ENCODE results near the gene FLVCR1. TPM values are rescaled to one million over a fixed set of nuclear protein-coding genes. Genes with fewer than 3 reads are reported as not detected.
A peak's percentile ranks its signal among the peaks of the same experiment; 100 is the strongest.
"Not testable (repeated sequence)": the region's sequence is repeated elsewhere in the genome, so short reads cannot be mapped to it uniquely, and the experiment has no call there.

FLVCR1 gene
- total RNA-seq, 1 donor from 2014 or later = 11.3 TPM

DNA sequence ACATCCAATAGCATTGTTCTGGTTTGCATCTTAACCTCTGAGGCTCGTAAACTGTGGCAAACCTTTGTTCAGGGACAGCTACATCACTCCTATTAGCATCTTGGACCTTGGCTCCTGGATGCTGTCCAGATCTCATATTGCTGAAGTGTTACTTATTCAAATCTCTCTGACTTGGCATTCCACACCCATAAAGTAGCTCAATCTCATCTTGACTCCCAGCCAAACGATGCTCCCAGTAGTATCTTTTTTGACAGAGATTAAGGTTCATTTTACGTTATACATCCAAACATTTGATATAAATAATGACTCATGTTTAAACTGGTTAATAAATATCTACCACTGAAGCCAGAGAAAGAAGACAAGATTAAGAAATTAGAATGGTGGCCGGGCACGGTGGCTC, 4.4 kb upstream of the FLVCR1 start:
- no peak overlapping the region for H3K4me3 ChIP-seq
- no peak for ATAC-seq
- H3K27me3 ChIP-seq = no peaks in the 10 kb centered on the region
- intact Hi-C loops (cut with DNase I) = no loop called here
- H3K4me1 ChIP-seq = peaks cover 6% of the 10 kb centered on the region
- no peaks in the 10 kb centered on the region for H3K9me3 ChIP-seq
- TF ChIP-seq, protein P1, sequence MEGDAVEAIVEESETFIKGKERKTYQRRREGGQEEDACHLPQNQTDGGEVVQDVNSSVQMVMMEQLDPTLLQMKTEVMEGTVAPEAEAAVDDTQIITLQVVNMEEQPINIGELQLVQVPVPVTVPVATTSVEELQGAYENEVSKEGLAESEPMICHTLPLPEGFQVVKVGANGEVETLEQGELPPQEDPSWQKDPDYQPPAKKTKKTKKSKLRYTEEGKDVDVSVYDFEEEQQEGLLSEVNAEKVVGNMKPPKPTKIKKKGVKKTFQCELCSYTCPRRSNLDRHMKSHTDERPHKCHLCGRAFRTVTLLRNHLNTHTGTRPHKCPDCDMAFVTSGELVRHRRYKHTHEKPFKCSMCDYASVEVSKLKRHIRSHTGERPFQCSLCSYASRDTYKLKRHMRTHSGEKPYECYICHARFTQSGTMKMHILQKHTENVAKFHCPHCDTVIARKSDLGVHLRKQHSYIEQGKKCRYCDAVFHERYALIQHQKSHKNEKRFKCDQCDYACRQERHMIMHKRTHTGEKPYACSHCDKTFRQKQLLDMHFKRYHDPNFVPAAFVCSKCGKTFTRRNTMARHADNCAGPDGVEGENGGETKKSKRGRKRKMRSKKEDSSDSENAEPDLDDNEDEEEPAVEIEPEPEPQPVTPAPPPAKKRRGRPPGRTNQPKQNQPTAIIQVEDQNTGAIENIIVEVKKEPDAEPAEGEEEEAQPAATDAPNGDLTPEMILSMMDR (IDR thresholded peaks at IDR 0.05) = no peak
- H3K36me3 ChIP-seq = no peaks in the 10 kb centered on the region
- DNase-seq = no peak
- no peak overlapping the region for H3K27ac ChIP-seq

DNA sequence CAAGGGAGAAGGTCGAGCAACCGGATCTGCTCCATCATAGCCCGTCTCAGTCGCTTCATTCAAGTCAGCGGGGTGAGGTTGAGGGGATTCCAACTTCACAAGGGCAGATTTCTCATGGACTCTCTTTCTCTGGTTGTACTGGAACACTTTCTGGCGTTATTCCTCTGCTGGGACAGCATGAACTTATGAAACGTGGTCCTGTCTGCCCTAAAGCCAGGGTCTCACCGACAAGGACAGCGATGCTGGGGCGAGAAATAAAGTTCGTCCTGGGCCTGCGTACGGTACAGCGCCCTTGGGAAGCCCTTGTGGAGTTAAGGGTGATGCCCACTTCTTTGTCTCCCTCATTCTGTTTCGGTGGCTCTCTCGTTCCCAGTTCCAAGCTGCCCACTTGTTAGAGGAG, 1.3 kb upstream of the FLVCR1 start:
- Histone ChIP-seq H3K4me3 (peak overlapping the region; percentile 83), H3K4me1 (peaks cover 21% of the 10 kb centered on the region), H3K9me3 (no peaks in the 10 kb centered on the region), H3K27me3 (no peaks in the 10 kb centered on the region), H3K36me3 (no peaks in the 10 kb centered on the region), H3K27ac (no peak overlapping the region)
- DNase-seq = no peak
- ATAC-seq = no peak
- intact Hi-C loops (cut with DNase I) = no loop called here
- TF ChIP-seq, protein P1 (IDR thresholded peaks at IDR 0.05) = no peak

DNA sequence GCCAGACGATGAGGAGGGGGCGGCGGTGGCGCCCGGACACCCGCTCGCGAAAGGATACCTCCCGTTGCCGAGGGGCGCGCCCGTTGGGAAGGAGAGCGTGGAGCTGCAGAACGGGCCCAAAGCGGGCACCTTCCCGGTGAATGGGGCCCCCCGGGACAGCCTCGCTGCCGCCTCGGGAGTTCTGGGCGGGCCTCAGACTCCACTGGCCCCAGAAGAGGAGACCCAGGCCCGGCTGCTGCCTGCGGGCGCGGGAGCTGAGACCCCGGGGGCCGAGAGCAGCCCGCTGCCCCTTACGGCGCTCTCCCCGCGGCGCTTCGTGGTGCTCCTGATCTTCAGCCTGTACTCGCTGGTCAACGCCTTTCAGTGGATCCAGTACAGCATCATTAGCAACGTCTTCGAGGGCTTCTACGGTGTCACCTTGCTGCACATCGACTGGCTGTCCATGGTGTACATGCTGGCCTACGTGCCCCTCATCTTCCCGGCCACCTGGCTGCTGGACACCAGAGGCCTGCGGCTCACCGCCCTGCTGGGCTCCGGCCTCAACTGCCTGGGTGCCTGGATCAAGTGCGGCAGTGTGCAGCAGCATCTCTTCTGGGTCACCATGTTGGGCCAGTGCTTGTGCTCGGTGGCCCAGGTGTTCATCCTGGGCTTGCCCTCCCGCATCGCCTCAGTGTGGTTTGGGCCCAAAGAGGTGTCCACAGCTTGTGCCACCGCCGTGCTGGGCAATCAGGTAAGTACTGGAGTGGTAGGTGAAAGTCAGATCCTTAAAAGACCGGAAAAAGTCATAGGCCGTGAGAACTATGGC, 588 bp downstream of the FLVCR1 start:
- Histone ChIP-seq H3K36me3 (no peaks in the 10 kb centered on the region), H3K27ac (peak overlapping the region; percentile 89)
- intact Hi-C loops (cut with DNase I) = no loop called here

DNA sequence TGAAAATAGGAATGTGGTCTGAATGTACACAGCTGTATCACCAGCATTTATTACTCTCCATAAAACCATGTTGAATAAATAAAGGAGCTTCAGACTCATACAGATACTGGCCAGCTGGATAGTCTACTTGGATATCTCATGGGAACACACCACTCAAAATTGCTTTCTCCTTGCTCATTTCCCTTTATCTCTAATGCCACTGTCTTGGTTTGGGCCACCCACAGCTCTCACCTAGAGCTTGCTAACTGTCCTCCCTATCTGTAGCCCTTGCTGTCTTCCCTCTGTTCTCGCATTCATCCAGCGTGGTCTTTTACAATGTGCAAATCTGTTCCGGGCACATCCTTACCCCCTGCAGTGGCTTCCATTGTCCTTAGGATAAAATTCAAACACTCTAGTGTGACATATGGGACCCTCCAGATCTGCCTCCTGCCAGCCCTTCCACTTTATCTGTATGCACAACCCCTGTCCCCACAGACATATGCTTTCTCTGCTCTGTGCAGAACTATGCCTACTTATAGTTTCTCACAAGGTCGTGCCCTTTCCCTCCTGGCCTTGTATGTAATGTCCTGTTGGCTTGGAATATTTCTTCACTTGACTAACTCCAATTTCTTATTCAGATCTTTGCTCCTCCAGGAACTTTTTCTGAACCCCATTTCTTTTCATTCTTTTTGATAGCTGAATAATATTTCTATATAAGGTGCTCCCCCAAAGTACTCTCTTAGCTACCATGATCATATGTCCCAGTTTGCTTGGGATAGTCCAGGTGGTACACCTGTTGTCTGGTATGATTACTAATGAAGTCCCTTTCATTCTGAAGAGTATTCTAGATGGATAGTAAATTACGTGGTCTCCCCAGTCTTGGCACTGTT, 2.9 kb downstream of the FLVCR1 start:
- Histone ChIP-seq H3K27me3 (no peaks in the 10 kb centered on the region), H3K36me3 (no peaks in the 10 kb centered on the region), H3K4me3 (no peak overlapping the region), H3K9me3 (no peaks in the 10 kb centered on the region), H3K27ac (no peak overlapping the region), H3K4me1 (peaks cover 21% of the 10 kb centered on the region)
- TF ChIP-seq, protein P1 (IDR thresholded peaks at IDR 0.05) = no peak
- DNase-seq (no peak), ATAC-seq (no peak)
- intact Hi-C loops (cut with DNase I) = no loop called here

More for the DNA sequence above, 588 bp downstream of the FLVCR1 start:
- Histone ChIP-seq H3K9me3 (no peaks in the 10 kb centered on the region), H3K4me1 (peaks cover 21% of the 10 kb centered on the region), H3K27me3 (no peaks in the 10 kb centered on the region), H3K4me3 (peak overlapping the region; percentile 83)
- TF ChIP-seq, protein P1 (IDR thresholded peaks at IDR 0.05) = no peak
- ATAC-seq (peak; percentile 27), DNase-seq (peak; percentile 73)

DNA sequence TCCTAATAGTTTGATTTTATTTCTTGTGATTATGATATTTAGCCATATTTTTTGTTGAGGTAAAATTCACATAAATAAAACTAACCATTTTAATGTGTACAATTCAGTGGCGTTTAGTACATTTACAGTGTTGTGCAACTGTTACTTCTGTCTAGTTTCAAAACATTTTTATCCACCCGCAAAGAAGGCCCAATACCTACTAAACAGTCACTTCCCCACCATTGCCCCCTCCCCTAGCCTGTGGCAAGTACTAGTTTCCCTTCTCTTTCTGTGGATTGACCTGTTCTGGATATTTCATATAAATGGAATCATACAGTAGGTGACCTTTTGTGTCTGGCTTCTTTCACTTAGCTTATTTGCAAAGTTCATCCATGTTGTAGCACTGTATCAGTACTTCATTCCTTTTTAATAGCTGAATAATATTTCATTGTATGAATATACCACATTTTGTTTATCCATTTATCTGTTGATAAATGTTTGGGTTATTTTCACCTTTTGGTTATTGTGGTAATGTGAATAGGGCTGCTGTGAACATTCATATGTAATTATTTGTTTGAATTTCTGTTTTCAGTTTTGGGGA, 4.1 kb downstream of the FLVCR1 start:
- Histone ChIP-seq H3K4me1 (peaks cover 18% of the 10 kb centered on the region), H3K9me3 (no peaks in the 10 kb centered on the region), H3K4me3 (no peak overlapping the region), H3K36me3 (peaks cover 3% of the 10 kb centered on the region), H3K27me3 (no peaks in the 10 kb centered on the region), H3K27ac (no peak overlapping the region)
- ATAC-seq (no peak), DNase-seq (no peak)
- TF ChIP-seq, protein P1 (IDR thresholded peaks at IDR 0.05) = no peak
- intact Hi-C loops (cut with DNase I) = no loop called here

DNA sequence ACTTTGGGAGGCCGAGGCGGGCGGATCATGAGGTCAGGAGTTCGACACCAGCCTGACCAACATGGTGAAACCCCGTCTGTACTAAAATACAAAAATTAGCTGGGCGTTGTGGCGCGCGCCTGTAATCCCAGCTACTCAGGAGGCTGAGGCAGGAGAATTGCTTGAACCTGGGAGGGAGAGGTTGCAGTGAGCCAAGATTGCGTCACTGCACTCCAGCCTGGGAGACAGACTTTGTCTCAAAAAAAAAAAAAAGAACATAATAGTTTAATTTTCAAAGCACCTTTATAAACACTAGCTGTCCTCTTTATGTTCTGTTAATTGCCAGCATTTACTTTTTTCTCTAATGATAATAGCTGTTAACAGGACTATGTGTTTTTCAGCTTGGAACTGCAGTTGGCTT, 5.3 kb downstream of the FLVCR1 start:
- DNase-seq; H3K27ac ChIP-seq; intact Hi-C loops (cut with DNase I); H3K27me3 ChIP-seq; ATAC-seq; H3K9me3 ChIP-seq; H3K36me3 ChIP-seq; H3K4me3 ChIP-seq: not testable (repeated sequence)
- H3K4me1 ChIP-seq = peaks cover 15% of the 10 kb centered on the region
